Progenitor cell of endocrine pancreas (in vitro differentiated cells): ENCODE data around the gene CPAMD8. TPM values are rescaled to one million over a fixed set of nuclear protein-coding genes. Genes with fewer than 3 reads are reported as not detected.
A peak's percentile ranks its signal among the peaks of the same experiment; 100 is the strongest.

Experiments
- DNase-seq: peaks from one replicate; pipeline ENCODE4 v3.0.0; 2021; ENCODE audit warnings: low spot score; ENCODE audit not compliant: unreplicated experiment
- H3K27ac Mint-ChIP-seq: 2 replicates; pipeline ENCODE4 v1.8.0; 2021; ENCODE audit warnings: mild to moderate bottlenecking, moderate library complexity, mixed read lengths
- H3K27me3 Mint-ChIP-seq: 2 replicates; pipeline ENCODE4 v1.8.0; 2021; ENCODE audit warnings: mixed read lengths
- H3K36me3 Mint-ChIP-seq: 2 replicates; pipeline ENCODE4 v1.8.0; 2022; ENCODE audit warnings: mixed read lengths; ENCODE audit not compliant: insufficient read depth
- H3K4me1 Mint-ChIP-seq: 2 replicates; pipeline ENCODE4 v1.8.0; 2021; ENCODE audit warnings: low read depth, mixed read lengths
- H3K4me3 Mint-ChIP-seq: 2 replicates; pipeline ENCODE4 v1.8.0; 2021; ENCODE audit warnings: low read depth, mild to moderate bottlenecking, moderate library complexity, mixed read lengths
- H3K9me3 Mint-ChIP-seq: 2 replicates; pipeline ENCODE4 v1.8.0; 2021; ENCODE audit warnings: low read depth, mixed read lengths
- CTCF ChIP-seq: fragments of 200-600 bp; sonication (generic); IDR thresholded peaks from one replicate; pipeline ENCODE4 v1.5.0; 2021; ENCODE audit warnings: antibody characterized with exemption, mild to moderate bottlenecking; ENCODE audit not compliant: unreplicated experiment
- total RNA-seq: library from RNA; stranded (reverse); gene quantifications from 2 replicates; pipeline ENCODE4 v1.2.1, GENCODE V29; 2021

The CPAMD8 gene
- total RNA-seq, 1 donor from 2014 or later, result 63.4 TPM

- no peak overlapping the region for H3K27ac Mint-ChIP-seq
- H3K4me3 Mint-ChIP-seq, result no peak overlapping the region
- H3K27me3 Mint-ChIP-seq, result no peaks in the 10 kb centered on the region
- no peaks in the 10 kb centered on the region for H3K9me3 Mint-ChIP-seq
- no peak for DNase-seq
- H3K36me3 Mint-ChIP-seq, result peaks cover 22% of the 10 kb centered on the region
- H3K4me1 Mint-ChIP-seq, result no peaks in the 10 kb centered on the region
- no peak for TF ChIP-seq CTCF
These were observed 28.1 kb upstream of the CPAMD8 start for GRCh38 chr19:17054746-17055145.

GRCh38 chr19:17052439-17052838 is 25.8 kb upstream of the CPAMD8 start:
- H3K27ac Mint-ChIP-seq, result no peak overlapping the region
- DNase-seq, result no peak
- H3K36me3 Mint-ChIP-seq, result peaks cover 15% of the 10 kb centered on the region

GRCh38 chr19:17049711-17050280 is 23.2 kb upstream of the CPAMD8 start:
- no peak for TF ChIP-seq CTCF
- H3K9me3 Mint-ChIP-seq, result no peaks in the 10 kb centered on the region
- H3K27ac Mint-ChIP-seq, result no peak overlapping the region
- H3K4me1 Mint-ChIP-seq, result no peaks in the 10 kb centered on the region
- H3K4me3 Mint-ChIP-seq, result no peak overlapping the region
- H3K27me3 Mint-ChIP-seq, result no peaks in the 10 kb centered on the region
- DNase-seq, result no peak
- H3K36me3 Mint-ChIP-seq, result peaks cover 15% of the 10 kb centered on the region

More at GRCh38 chr19:17052439-17052838, 25.8 kb upstream of the CPAMD8 start:
- Mint-ChIP-seq H3K9me3 (no peaks in the 10 kb centered on the region), H3K27me3 (no peaks in the 10 kb centered on the region), H3K4me1 (no peaks in the 10 kb centered on the region), H3K4me3 (no peak overlapping the region)
- peak; percentile 66 for TF ChIP-seq CTCF

- no peaks in the 10 kb centered on the region for H3K27me3 Mint-ChIP-seq
- H3K27ac Mint-ChIP-seq, result no peak overlapping the region
- no peak for DNase-seq
- H3K9me3 Mint-ChIP-seq, result no peaks in the 10 kb centered on the region
- no peaks in the 10 kb centered on the region for H3K4me1 Mint-ChIP-seq
- H3K4me3 Mint-ChIP-seq, result no peak overlapping the region
- H3K36me3 Mint-ChIP-seq, result peaks cover 14% of the 10 kb centered on the region
- no peak for TF ChIP-seq CTCF
These were observed 22.4 kb upstream of the CPAMD8 start for GRCh38 chr19:17048885-17049453.

GRCh38 chr19:17045907-17046502 is 19.4 kb upstream of the CPAMD8 start:
- Mint-ChIP-seq H3K4me3 (no peak overlapping the region), H3K4me1 (peaks cover 1% of the 10 kb centered on the region), H3K27me3 (no peaks in the 10 kb centered on the region), H3K36me3 (peaks cover 2% of the 10 kb centered on the region), H3K27ac (no peak overlapping the region), H3K9me3 (no peaks in the 10 kb centered on the region)
- no peak for TF ChIP-seq CTCF
- DNase-seq, result no peak
